GM18517 (cell line): ENCODE results near the gene TULP3.

ENCODE experiments used
- ATAC-seq: cut with Tn5 transposase; IDR thresholded peaks from one replicate; pipeline ENCODE4 v1.9.1; 2021; ENCODE audit warnings: mild to moderate bottlenecking, moderate library complexity; ENCODE audit not compliant: unreplicated experiment

TULP3 gene

GRCh38 chr12:2925322-2925995 lies 34.8 kb downstream of the TULP3 start:
- no peak for ATAC-seq

GRCh38 chr12:2930865-2931264 lies 40.2 kb downstream of the TULP3 start:
- ATAC-seq = no peak

- no peak for ATAC-seq
Observed at GRCh38 chr12:2933586-2933985, 42.9 kb downstream of the TULP3 start.

- no peak for ATAC-seq
Observed at GRCh38 chr12:2934371-2934770, 43.7 kb downstream of the TULP3 start.

- ATAC-seq = no peak
Observed at GRCh38 chr12:2936301-2936700, 45.6 kb downstream of the TULP3 start.

- ATAC-seq = no peak
Observed at GRCh38 chr12:2937500-2937899, 46.8 kb downstream of the TULP3 start.

- ATAC-seq = no peak
Observed at GRCh38 chr12:2939191-2939590, 48.5 kb downstream of the TULP3 start.

GRCh38 chr12:2940564-2940963 lies 49.9 kb downstream of the TULP3 start:
- no peak for ATAC-seq

GRCh38 chr12:2941524-2941923 lies 50.8 kb downstream of the TULP3 start:
- no peak for ATAC-seq

GRCh38 chr12:2944401-2945047 lies 53.8 kb downstream of the TULP3 start:
- ATAC-seq = no peak

- ATAC-seq = no peak
Observed at GRCh38 chr12:2949411-2949810, 58.7 kb downstream of the TULP3 start.

- no peak for ATAC-seq
Observed at GRCh38 chr12:2955888-2956287, 65.2 kb downstream of the TULP3 start.

GRCh38 chr12:2957816-2958431 lies 67.2 kb downstream of the TULP3 start:
- no peak for ATAC-seq

GRCh38 chr12:2958432-2959191 lies 67.9 kb downstream of the TULP3 start:
- ATAC-seq = no peak

- ATAC-seq = no peak
Observed at GRCh38 chr12:2959192-2959504, 68.5 kb downstream of the TULP3 start, which contains the start of gene TEAD4. Gene TEAD4 (plus strand): TSS chr12:2959397.

- ATAC-seq = no peak
Observed at GRCh38 chr12:2959505-2960389, 69.1 kb downstream of the TULP3 start.

- ATAC-seq = no peak
Observed at GRCh38 chr12:2960390-2960956, 69.8 kb downstream of the TULP3 start.

- no peak for ATAC-seq
Observed at GRCh38 chr12:2960996-2961616, 70.4 kb downstream of the TULP3 start.

- no peak for ATAC-seq
Observed at GRCh38 chr12:2961705-2962104, 71.0 kb downstream of the TULP3 start.
